ENCODE data around the gene CMBL.

- TF ChIP-seq CTCF (IDR thresholded peaks at IDR 0.05): no peak
- no peak for TF ChIP-seq EZH2 (IDR thresholded peaks at IDR 0.05)
- TF ChIP-seq EZH2phosphoT487 (IDR thresholded peaks at IDR 0.05): no peak
These were observed 28.9 kb downstream of the CMBL start for GRCh38 chr5:10278658-10279279.

Measured in neural progenitor cell (in vitro differentiated cells).